ENCODE results near the gene SYT1. TPM values are rescaled to one million over a fixed set of nuclear protein-coding genes. Genes with fewer than 3 reads are reported as not detected.

Gene SYT1
- total RNA-seq, 1 experiment from 2014 or later = 15.8 TPM

GRCh38 chr12:79296871-79297270 lies 432.3 kb downstream of the SYT1 start:
- H3K27me3 Mint-ChIP-seq (ENCODE audit: low read depth) = no peaks in the 10 kb centered on the region
- H3K4me1 Mint-ChIP-seq = peaks cover 0 to 8% of the 10 kb centered on the region in 2 experiments; a peak in 1 of 4 replicates
- Histone ChIP-seq H2BK5ac (ENCODE audit: insufficient read length, low read length) (no peak overlapping the region), H3K27ac (ENCODE audit: insufficient read length, low read depth, low read length) (no peak overlapping the region), H3T11ph (ENCODE audit: low read length) (no peak overlapping the region), H4K91ac (ENCODE audit: insufficient read length, low read depth, low read length) (no peak overlapping the region), H2BK12ac (ENCODE audit: insufficient read length, low read depth, low read length) (no peak overlapping the region), H2BK20ac (ENCODE audit: low read depth, low read length, poor library complexity, severe bottlenecking) (no peak overlapping the region), H4K20me1 (ENCODE audit: control insufficient read depth, insufficient read depth, insufficient read length) (no peaks in the 10 kb centered on the region), H3K9me3 (ENCODE audit: control insufficient read depth, low read depth, low read length) (no peaks in the 10 kb centered on the region), H3K23me2 (ENCODE audit: insufficient read length, low read depth, low read length, poor library complexity, severe bottlenecking) (no peaks in the 10 kb centered on the region), H3K27me3 (ENCODE audit: insufficient read depth, low read length) (no peaks in the 10 kb centered on the region), H2AFZ (ENCODE audit: low read length) (no peak overlapping the region), H4K8ac (replicated peaks; ENCODE audit: insufficient read length, low read depth, low read length) (no peak overlapping the region), H3K9ac (ENCODE audit: extremely low read depth, insufficient read length, low read length) (no peak overlapping the region), H3K56ac (ENCODE audit: insufficient read length, low read depth, low read length) (no peak overlapping the region), H3K23ac (ENCODE audit: insufficient read length, low read depth, low read length) (no peak overlapping the region), H3K79me2 (ENCODE audit: insufficient read depth, low read length) (no peaks in the 10 kb centered on the region), H2BK120ac (ENCODE audit: low read depth, low read length, poor library complexity, severe bottlenecking) (no peak overlapping the region), H3K14ac (ENCODE audit: insufficient read depth, low read length) (no peak overlapping the region), H3K4me1 (ENCODE audit: insufficient read depth, low read length) (no peaks in the 10 kb centered on the region; the same call in 1 of the 2 replicates), H4K5ac (ENCODE audit: insufficient read length, low read depth, low read length) (no peak overlapping the region), H3K18ac (ENCODE audit: insufficient read length, low read depth, low read length) (no peak overlapping the region), H2BK15ac (ENCODE audit: low read depth, low read length) (no peak overlapping the region), H3K79me1 (ENCODE audit: insufficient read depth, low read depth, low read length, poor library complexity, severe bottlenecking) (no peaks in the 10 kb centered on the region), H2AK5ac (ENCODE audit: insufficient read length, low read length) (no peak overlapping the region), H3K4me2 (ENCODE audit: insufficient read depth, insufficient read length, low read length) (no peak overlapping the region), H3K4ac (ENCODE audit: low read depth, low read length) (no peak overlapping the region)
- H3K36me3 Mint-ChIP-seq (ENCODE audit: insufficient read depth in 1 of 3, low read depth in 3 of 3) = peaks cover 4 to 21% (median 20%) of the 10 kb centered on the region in 3 experiments; a peak in 5 of 7 replicates
- H3K4me3 Mint-ChIP-seq = no peak overlapping the region
- no CpG with 5 or more reads among the region's 4 CpGs for WGBS (ENCODE audit: extremely low coverage, insufficient read length, low lambda C conversion rate)
- H3K9me3 Mint-ChIP-seq = no peaks in the 10 kb centered on the region
- DNase-seq = no peak
- 0 out of 7 replicates have a peak overlapping the region, but pooled peaks of 1 of the 3 experiments have one; percentile 16 for H3K27ac Mint-ChIP-seq
- TF ChIP-seq CTCF (conservative IDR thresholded peaks at IDR 0.05) = no peak

Data from H9 (cell line).